Natural killer cell (primary cell): ENCODE measurements around the gene LTBP3. TPM values are rescaled to one million over a fixed set of nuclear protein-coding genes. Genes with fewer than 3 reads are reported as not detected.

Experiments
- ATAC-seq, 3 donors: fragments of 150-1000 bp in 2 of 3; fragments of 200-7000 bp in 1 of 3; cut with Tn5 transposase; 1 replicate in 1 of 3; 2 replicates in 2 of 3; pipeline ENCODE4 v1.10.0; 2021; ENCODE audit warnings: mild to moderate bottlenecking in 2 of 3, moderate library complexity in 2 of 3
- DNase-seq, 2 donors: peaks; one replicate each; pipeline versions ENCODE4 v3.0.0 to v3.0.0-alpha.2; 2013 to 2021; ENCODE audit warnings: mixed read lengths in 1 of 2
- H3K27ac ChIP-seq: one replicate; pipeline ENCODE4 v1.5.1; 2013; ENCODE audit warnings: mild to moderate bottlenecking, low read length
- H3K27me3 ChIP-seq: one replicate; pipeline ENCODE4 v1.6.1; 2013; ENCODE audit warnings: low read length; ENCODE audit not compliant: control insufficient read depth, insufficient read depth
- H3K36me3 ChIP-seq: one replicate; pipeline ENCODE4 v1.6.1; 2013; ENCODE audit warnings: low read length; ENCODE audit not compliant: control insufficient read depth, insufficient read depth
- H3K4me1 ChIP-seq: one replicate; pipeline ENCODE4 v1.6.1; 2013; ENCODE audit warnings: low read length; ENCODE audit not compliant: control insufficient read depth, insufficient read depth
- H3K4me3 ChIP-seq: one replicate; pipeline ENCODE4 v1.5.1; 2013; ENCODE audit warnings: low read length
- H3K9me3 ChIP-seq: one replicate; pipeline ENCODE4 v1.6.1; 2013; ENCODE audit warnings: low read length; ENCODE audit not compliant: control insufficient read depth, insufficient read depth
- H3K27ac Mint-ChIP-seq, 2 donors: one replicate each; pipeline ENCODE4 v1.8.0; 2022; ENCODE audit warnings: mild to moderate bottlenecking in 2 of 2, mixed read lengths in 2 of 2, moderate library complexity in 1 of 2
- H3K27me3 Mint-ChIP-seq, 2 donors: one replicate each; pipeline ENCODE4 v1.8.0; 2022; ENCODE audit warnings: low read depth in 2 of 2, mixed read lengths in 2 of 2
- H3K36me3 Mint-ChIP-seq: one replicate; pipeline ENCODE4 v1.8.0; 2022; ENCODE audit warnings: mixed read lengths
- H3K4me1 Mint-ChIP-seq, 2 donors: one replicate each; pipeline ENCODE4 v1.8.0; 2022; ENCODE audit warnings: mixed read lengths in 2 of 2
- H3K4me3 Mint-ChIP-seq: one replicate; pipeline ENCODE4 v1.8.0; 2022; ENCODE audit warnings: mild to moderate bottlenecking, moderate library complexity, mixed read lengths
- H3K9me3 Mint-ChIP-seq, 2 donors: one replicate each; pipeline ENCODE4 v1.8.0; 2022; ENCODE audit warnings: mixed read lengths in 2 of 2
- WGBS: methylation state at CpG from one replicate; pipeline ENCODE4 v1.1.7; 2013; ENCODE audit warnings: missing lambda C conversion rate; ENCODE audit not compliant: insufficient coverage; 5-methylcytosine and 5-hydroxymethylcytosine counted together
- intact Hi-C: fragments of 100-400 bp; cut with micrococcal nuclease; formaldehyde crosslinking; loops from one replicate; pipeline ENCODE4 v1.14.2; 2022
- total RNA-seq, 4 donors: library from RNA; stranded (reverse); fragments of 120-200 nt in 1 of 4; gene quantifications; one replicate each; pipeline versions ENCODE4 v1.2.3 to v1.2.4, GENCODE V29; 2013 to 2022
- TF ChIP-seq, protein P1 (sequence below): fragments of 200-600 bp; IDR thresholded peaks from one replicate; pipeline ENCODE4 v1.8.0; 2022; ENCODE audit warnings: antibody characterized with exemption

The LTBP3 gene
- total RNA-seq, 3 donors from 2014 or later (not counting 1 experiment from before 2014, with no cell fraction given) = 121 to 155 (median 140) TPM

DNA sequence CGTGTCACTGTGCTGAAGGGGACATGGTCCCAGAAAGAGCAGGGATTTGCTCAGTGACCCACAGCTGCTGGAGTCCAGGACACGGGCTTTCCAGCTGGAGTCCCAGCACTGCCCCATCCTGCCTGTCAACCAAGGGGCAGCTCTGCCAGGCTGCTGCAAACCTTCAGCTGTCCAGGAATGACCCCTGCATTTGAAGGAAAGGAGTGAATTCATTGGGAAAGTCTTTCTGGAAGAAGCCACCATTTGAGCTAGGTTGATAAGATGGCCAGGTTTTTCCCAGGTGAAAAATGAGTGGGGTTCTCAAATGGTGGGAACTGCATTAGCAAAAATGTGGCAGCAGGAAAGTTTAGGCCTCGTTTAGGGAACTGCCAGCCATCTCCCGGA lies 28.1 kb upstream of the LTBP3 start:
- DNase-seq (no peak), ATAC-seq (no peak)
- TF ChIP-seq, protein P1, sequence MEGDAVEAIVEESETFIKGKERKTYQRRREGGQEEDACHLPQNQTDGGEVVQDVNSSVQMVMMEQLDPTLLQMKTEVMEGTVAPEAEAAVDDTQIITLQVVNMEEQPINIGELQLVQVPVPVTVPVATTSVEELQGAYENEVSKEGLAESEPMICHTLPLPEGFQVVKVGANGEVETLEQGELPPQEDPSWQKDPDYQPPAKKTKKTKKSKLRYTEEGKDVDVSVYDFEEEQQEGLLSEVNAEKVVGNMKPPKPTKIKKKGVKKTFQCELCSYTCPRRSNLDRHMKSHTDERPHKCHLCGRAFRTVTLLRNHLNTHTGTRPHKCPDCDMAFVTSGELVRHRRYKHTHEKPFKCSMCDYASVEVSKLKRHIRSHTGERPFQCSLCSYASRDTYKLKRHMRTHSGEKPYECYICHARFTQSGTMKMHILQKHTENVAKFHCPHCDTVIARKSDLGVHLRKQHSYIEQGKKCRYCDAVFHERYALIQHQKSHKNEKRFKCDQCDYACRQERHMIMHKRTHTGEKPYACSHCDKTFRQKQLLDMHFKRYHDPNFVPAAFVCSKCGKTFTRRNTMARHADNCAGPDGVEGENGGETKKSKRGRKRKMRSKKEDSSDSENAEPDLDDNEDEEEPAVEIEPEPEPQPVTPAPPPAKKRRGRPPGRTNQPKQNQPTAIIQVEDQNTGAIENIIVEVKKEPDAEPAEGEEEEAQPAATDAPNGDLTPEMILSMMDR = no peak
- H3K9me3 Mint-ChIP-seq = no peaks in the 10 kb centered on the region
- Histone ChIP-seq H3K4me1 (peaks cover 40% of the 10 kb centered on the region), H3K27ac (no peak overlapping the region), H3K4me3 (no peak overlapping the region), H3K9me3 (no peaks in the 10 kb centered on the region), H3K27me3 (no peaks in the 10 kb centered on the region), H3K36me3 (peaks cover 43% of the 10 kb centered on the region)
- intact Hi-C loops = loop anchor here (10.0 kb wide), 1 partner anchor 221 kb away; no protein-coding TSS in a partner anchor
- peaks cover 29 to 55% of the 10 kb centered on the region in 2 donors for H3K4me1 Mint-ChIP-seq
- no peaks in the 10 kb centered on the region for H3K36me3 Mint-ChIP-seq
- no peak overlapping the region for H3K4me3 Mint-ChIP-seq
- H3K27me3 Mint-ChIP-seq = no peaks in the 10 kb centered on the region
- peak overlapping the region; percentile 52 to 60 for H3K27ac Mint-ChIP-seq
- WGBS = 92% methylated on average over 4 of the region's 4 CpGs

DNA sequence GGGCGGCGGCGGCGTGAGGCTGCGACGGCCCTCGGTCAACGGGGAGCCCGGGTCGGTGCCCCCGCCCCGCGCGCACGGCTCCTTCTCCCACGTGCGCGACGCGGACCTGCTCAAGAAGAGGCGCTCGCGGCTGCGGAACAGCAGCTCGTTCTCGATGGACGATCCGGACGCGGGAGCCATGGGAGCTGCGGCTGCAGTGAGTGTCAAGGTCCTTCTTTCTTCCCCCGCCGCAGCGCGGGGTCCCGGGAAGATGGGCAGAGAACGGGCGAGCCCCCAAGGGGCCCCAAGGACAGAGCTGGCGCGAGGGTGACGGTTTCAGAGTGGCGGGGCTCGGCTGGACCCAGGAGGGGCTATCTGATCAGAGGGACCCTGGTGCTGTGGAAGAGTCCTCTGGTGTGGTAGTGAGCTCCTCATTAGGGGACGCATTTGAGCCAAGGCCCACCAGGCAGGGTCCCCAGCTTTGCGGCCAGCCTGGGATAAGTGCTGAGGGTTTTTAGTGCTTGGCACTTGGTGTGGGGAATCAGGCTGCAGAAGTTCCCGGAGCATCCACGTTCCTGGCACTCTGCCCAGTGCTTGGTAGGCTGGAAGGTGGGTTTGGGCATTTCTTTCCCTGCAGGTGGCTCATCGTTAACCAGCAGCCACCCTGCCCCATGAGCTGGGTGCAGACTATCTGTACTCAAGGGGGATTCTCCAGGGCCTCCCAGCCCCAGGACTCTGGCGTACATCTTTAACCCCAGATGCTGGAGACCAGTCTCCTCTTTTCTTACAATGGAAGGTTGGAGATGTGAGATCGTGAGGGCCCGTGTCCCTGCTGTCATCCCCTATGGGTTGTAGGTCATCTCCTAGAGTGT lies 27.5 kb upstream of the LTBP3 start:
- intact Hi-C loops = loop anchor here (10.0 kb wide), 1 partner anchor 221 kb away; no protein-coding TSS in a partner anchor
- peaks cover 29 to 55% of the 10 kb centered on the region in 2 donors for H3K4me1 Mint-ChIP-seq

DNA sequence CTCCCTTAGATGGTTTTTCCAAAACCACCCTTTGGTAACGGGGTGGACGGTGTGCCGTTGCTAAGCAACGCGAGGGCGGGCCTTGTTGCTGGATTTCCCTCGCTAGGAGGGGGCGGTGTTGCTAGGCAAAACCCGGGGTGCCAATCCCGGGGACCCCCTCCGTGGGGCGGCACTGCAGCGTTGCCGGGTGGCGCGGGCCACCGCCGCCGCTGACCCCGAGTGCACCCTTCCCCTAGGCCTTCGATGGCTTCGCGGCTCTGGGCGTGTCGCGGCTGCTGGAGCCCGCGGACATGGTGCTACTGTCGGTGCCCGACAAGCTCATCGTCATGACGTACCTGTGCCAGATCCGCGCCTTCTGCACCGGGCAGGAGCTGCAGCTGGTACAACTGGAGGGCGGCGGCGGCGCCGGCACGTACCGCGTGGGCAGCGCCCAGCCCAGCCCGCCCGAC lies 26.6 kb upstream of the LTBP3 start:
- Mint-ChIP-seq H3K4me3 (no peak overlapping the region), H3K36me3 (no peaks in the 10 kb centered on the region), H3K4me1 (peaks cover 29 to 55% of the 10 kb centered on the region in 2 donors), H3K9me3 (no peaks in the 10 kb centered on the region), H3K27ac (no peak overlapping the region), H3K27me3 (no peaks in the 10 kb centered on the region)
- intact Hi-C loops = loop anchor here (10.0 kb wide), 1 partner anchor 220 kb away; no protein-coding TSS in a partner anchor
- Histone ChIP-seq H3K9me3 (no peaks in the 10 kb centered on the region), H3K4me3 (no peak overlapping the region), H3K36me3 (peaks cover 47% of the 10 kb centered on the region), H3K4me1 (peaks cover 39% of the 10 kb centered on the region), H3K27ac (no peak overlapping the region), H3K27me3 (no peaks in the 10 kb centered on the region)
- 95% methylated on average over 46 of the region's 46 CpGs for WGBS
- TF ChIP-seq, protein P1 = no peak
- ATAC-seq (no peak), DNase-seq (no peak)

More for the DNA sequence above, 27.5 kb upstream of the LTBP3 start:
- Mint-ChIP-seq H3K27ac (peak overlapping the region; percentile 52 to 60), H3K4me3 (no peak overlapping the region), H3K27me3 (no peaks in the 10 kb centered on the region), H3K9me3 (no peaks in the 10 kb centered on the region), H3K36me3 (no peaks in the 10 kb centered on the region)
- H3K36me3 ChIP-seq = peaks cover 47% of the 10 kb centered on the region
- no peaks in the 10 kb centered on the region for H3K27me3 ChIP-seq
- H3K4me1 ChIP-seq = peaks cover 40% of the 10 kb centered on the region
- no peak overlapping the region for H3K27ac ChIP-seq
- TF ChIP-seq, protein P1 = no peak
- no peak for ATAC-seq
- DNase-seq = no peak
- H3K4me3 ChIP-seq = no peak overlapping the region
- WGBS = 95% methylated on average over 50 of the region's 51 CpGs
- no peaks in the 10 kb centered on the region for H3K9me3 ChIP-seq
